Adrenal gland (tissue), 5 donors: ENCODE measurements around the gene ATP9A.

Experiments
- POLR2A ChIP-seq, 2 donors: fragments of 450-650 bp; IDR thresholded peaks; one replicate each; pipeline ENCODE4 v1.6.1; 2017; ENCODE audit warnings: antibody characterized with exemption in 2 of 2, mild to moderate bottlenecking in 2 of 2, moderate library complexity in 1 of 2
- TF ChIP-seq, protein P1 (sequence below), 6 experiments: fragments of 450-650 bp in 4 of 6; fragments of 200-600 bp in 2 of 6; sonication (generic) in 1 of 6; IDR thresholded peaks; 1 replicate in 5 of 6; 2 replicates in 1 of 6; pipeline versions ENCODE4 v1.5.1 to v1.8.0; 2016 to 2021; ENCODE audit warnings: antibody characterized with exemption in 6 of 6, mild to moderate bottlenecking in 2 of 6, moderate library complexity in 1 of 6
- donor health status: DM: no; HTN: no; CAD: no.

DNA sequence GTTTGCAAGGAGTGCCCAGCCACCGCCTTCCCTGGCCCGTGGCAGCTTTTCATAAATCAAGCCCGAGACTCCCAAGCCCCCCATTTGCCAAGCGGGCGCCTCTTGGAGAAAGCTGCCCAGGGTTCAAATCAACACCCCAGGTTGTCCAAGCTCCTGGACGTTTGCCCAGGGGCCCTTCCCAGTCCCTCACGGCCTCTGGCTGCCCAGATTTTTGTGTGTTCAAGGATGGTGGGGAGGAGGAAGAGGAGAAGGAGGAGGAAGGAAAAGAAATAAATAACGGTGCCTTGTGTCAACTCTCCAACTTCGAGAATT is 205.1 kb downstream of the ATP9A start:
- TF ChIP-seq POLR2A (IDR thresholded peaks at IDR 0.05): no peak
- TF ChIP-seq, protein P1, sequence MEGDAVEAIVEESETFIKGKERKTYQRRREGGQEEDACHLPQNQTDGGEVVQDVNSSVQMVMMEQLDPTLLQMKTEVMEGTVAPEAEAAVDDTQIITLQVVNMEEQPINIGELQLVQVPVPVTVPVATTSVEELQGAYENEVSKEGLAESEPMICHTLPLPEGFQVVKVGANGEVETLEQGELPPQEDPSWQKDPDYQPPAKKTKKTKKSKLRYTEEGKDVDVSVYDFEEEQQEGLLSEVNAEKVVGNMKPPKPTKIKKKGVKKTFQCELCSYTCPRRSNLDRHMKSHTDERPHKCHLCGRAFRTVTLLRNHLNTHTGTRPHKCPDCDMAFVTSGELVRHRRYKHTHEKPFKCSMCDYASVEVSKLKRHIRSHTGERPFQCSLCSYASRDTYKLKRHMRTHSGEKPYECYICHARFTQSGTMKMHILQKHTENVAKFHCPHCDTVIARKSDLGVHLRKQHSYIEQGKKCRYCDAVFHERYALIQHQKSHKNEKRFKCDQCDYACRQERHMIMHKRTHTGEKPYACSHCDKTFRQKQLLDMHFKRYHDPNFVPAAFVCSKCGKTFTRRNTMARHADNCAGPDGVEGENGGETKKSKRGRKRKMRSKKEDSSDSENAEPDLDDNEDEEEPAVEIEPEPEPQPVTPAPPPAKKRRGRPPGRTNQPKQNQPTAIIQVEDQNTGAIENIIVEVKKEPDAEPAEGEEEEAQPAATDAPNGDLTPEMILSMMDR (IDR thresholded peaks at IDR 0.05): no peak
